HFF-Myc (cell line): Measurements from ENCODE around the gene TMEM31.

ENCODE experiments used
- DNase-seq: peaks from one replicate; pipeline ENCODE4 v3.0.0-alpha.2; 2011; ENCODE audit warnings: low read depth; ENCODE audit errors: extremely low read depth
- H3K4me3 ChIP-seq: replicated peaks from 2 replicates; pipeline ENCODE4 v1.5.1; 2011; ENCODE audit warnings: low read depth, mild to moderate bottlenecking, control low read depth, low read length
- CTCF ChIP-seq: IDR thresholded peaks from 2 replicates; pipeline ENCODE4 v1.5.1; 2012; ENCODE audit warnings: mild to moderate bottlenecking, low read depth, low read length, control low read depth; ENCODE audit errors: missing control alignments

TMEM31 gene

GRCh38 chrX:103722505-103722904 is 11.8 kb downstream of the TMEM31 start:
- TF ChIP-seq CTCF = no peak
- no peak overlapping the region for H3K4me3 ChIP-seq
- DNase-seq = no peak

- DNase-seq = no peak
- TF ChIP-seq CTCF = no peak
- H3K4me3 ChIP-seq = no peak overlapping the region
Observed at GRCh38 chrX:103726477-103726876, 15.8 kb downstream of the TMEM31 start.

- no peak for DNase-seq
- H3K4me3 ChIP-seq = no peak overlapping the region
- TF ChIP-seq CTCF = no peak
Observed at GRCh38 chrX:103727115-103727514, 16.4 kb downstream of the TMEM31 start.

GRCh38 chrX:103729015-103729414 is 18.3 kb downstream of the TMEM31 start:
- DNase-seq = no peak
- TF ChIP-seq CTCF = no peak
- H3K4me3 ChIP-seq = no peak overlapping the region

GRCh38 chrX:103730147-103730795 is 19.6 kb downstream of the TMEM31 start:
- H3K4me3 ChIP-seq = no peak overlapping the region
- DNase-seq = no peak
- no peak for TF ChIP-seq CTCF

GRCh38 chrX:103730796-103731493 is 20.2 kb downstream of the TMEM31 start:
- peak; percentile 24 for DNase-seq
- no peak overlapping the region for H3K4me3 ChIP-seq
- TF ChIP-seq CTCF = no peak
